LNCaP clone FGC (cell line): ENCODE data around the gene C3orf52.

Source experiments
- DNase-seq: peaks from one replicate; pipeline ENCODE4 v3.0.0-alpha.2; 2011; ENCODE audit warnings: low read depth
- H3K4me3 ChIP-seq: 2 replicates; pipeline ENCODE4 v1.5.1; 2011; ENCODE audit warnings: mild to moderate bottlenecking, low read depth, low read length, control low read depth
- CTCF ChIP-seq: IDR thresholded peaks from 2 replicates; pipeline ENCODE4 v1.5.1; 2012; ENCODE audit warnings: mild to moderate bottlenecking; ENCODE audit not compliant: control insufficient read depth, insufficient read depth; ENCODE audit errors: extremely low read depth

C3orf52 gene

GRCh38 chr3:112143689-112144088 lies 57.5 kb downstream of the C3orf52 start:
- no peak for DNase-seq
- no peak overlapping the region for H3K4me3 ChIP-seq
- TF ChIP-seq CTCF, result no peak

- no peak for DNase-seq
- 0 out of 2 replicates have a peak, but pooled peaks have one; percentile 1 for TF ChIP-seq CTCF
- H3K4me3 ChIP-seq, result no peak overlapping the region
Observed at GRCh38 chr3:112149136-112149535, 62.9 kb downstream of the C3orf52 start.

GRCh38 chr3:112167758-112168157 lies 81.6 kb downstream of the C3orf52 start:
- no peak overlapping the region for H3K4me3 ChIP-seq
- no peak for TF ChIP-seq CTCF
- DNase-seq, result no peak
